Midbrain (tissue), 1 donor: Measurements from ENCODE around the gene SLC9A9.
A peak's percentile ranks its signal among the peaks of the same experiment; 100 is the strongest.
"Not testable (repeated sequence)": the region's sequence is repeated elsewhere in the genome, so short reads cannot be mapped to it uniquely, and the experiment has no call there.

Experiments used
- DNase-seq: peaks from one replicate; lab custom pipeline; 2025; lab: John Stamatoyannopoulos, UW

Gene SLC9A9

GRCh38 chr3:143847787-143848631 lies at the start of gene SLC9A9:
SLC9A9 (minus strand) TSS chr3:143848468; CDS start chr3:143848322, 146 bp downstream.
- DNase-seq = peak; percentile 84

- DNase-seq = peak; percentile 14
Measured at GRCh38 chr3:143897576-143898295, 49.5 kb upstream of the SLC9A9 start.

GRCh38 chr3:143896486-143896885 lies 48.2 kb upstream of the SLC9A9 start:
- no peak for DNase-seq

- DNase-seq = no peak
Measured at GRCh38 chr3:143895805-143896204, 47.5 kb upstream of the SLC9A9 start.

GRCh38 chr3:143888846-143889245 lies 40.6 kb upstream of the SLC9A9 start:
- no peak for DNase-seq

GRCh38 chr3:143888166-143888565 lies 39.9 kb upstream of the SLC9A9 start:
- no peak for DNase-seq

GRCh38 chr3:143885780-143886427 lies 37.6 kb upstream of the SLC9A9 start:
- peak; percentile 40 for DNase-seq

- no peak for DNase-seq
Measured at GRCh38 chr3:143884861-143885260, 36.6 kb upstream of the SLC9A9 start.

GRCh38 chr3:143883151-143883550 lies 34.9 kb upstream of the SLC9A9 start:
- no peak for DNase-seq

- DNase-seq = no peak
Measured at GRCh38 chr3:143881095-143881494, 32.8 kb upstream of the SLC9A9 start.

GRCh38 chr3:143875546-143875945 lies 27.3 kb upstream of the SLC9A9 start:
- no peak for DNase-seq

GRCh38 chr3:143873553-143873952 lies 25.3 kb upstream of the SLC9A9 start:
- not testable (repeated sequence) for DNase-seq

GRCh38 chr3:143865302-143865701 lies 17.0 kb upstream of the SLC9A9 start:
- no peak for DNase-seq

- DNase-seq = no peak
Measured at GRCh38 chr3:143859465-143860203, 11.4 kb upstream of the SLC9A9 start.

- DNase-seq = no peak
Measured at GRCh38 chr3:143856252-143856970, 8.1 kb upstream of the SLC9A9 start.

- no peak for DNase-seq
Measured at GRCh38 chr3:143855183-143855582, 6.9 kb upstream of the SLC9A9 start.

GRCh38 chr3:143851331-143852017 lies 3.2 kb upstream of the SLC9A9 start:
- DNase-seq = no peak

GRCh38 chr3:143850877-143851276 lies 2.6 kb upstream of the SLC9A9 start:
- no peak for DNase-seq

- DNase-seq = no peak
Measured at GRCh38 chr3:143849854-143850549, 1.7 kb upstream of the SLC9A9 start.

- DNase-seq = no peak
Measured at GRCh38 chr3:143848704-143849103, 436 bp upstream of the SLC9A9 start.
